IPS-NIHi7 (cell line): Measurements from ENCODE around the gene CBFB.
A peak's percentile ranks its signal among the peaks of the same experiment; 100 is the strongest.
"Not testable (repeated sequence)": the region's sequence is repeated elsewhere in the genome, so short reads cannot be mapped to it uniquely, and the experiment has no call there.

Experiments used
- DNase-seq: peaks from one replicate; pipeline ENCODE4 v3.0.0; 2012; ENCODE audit warnings: mixed read lengths; ENCODE audit errors: extremely low spot score

CBFB gene

GRCh38 chr16:67028696-67029253 is at the start of gene CBFB:
CBFB (plus strand) TSS chr16:67029149; CDS start chr16:67029408, 259 bp downstream.
- DNase-seq, result peak; percentile 97

GRCh38 chr16:66983033-66983432 is 45.9 kb upstream of the CBFB start:
- DNase-seq, result no peak

- DNase-seq, result no peak
Measured at GRCh38 chr16:66984892-66985311, 44.0 kb upstream of the CBFB start.

GRCh38 chr16:66986559-66986958 is 42.4 kb upstream of the CBFB start:
- DNase-seq, result no peak

GRCh38 chr16:66988197-66988788 is 40.7 kb upstream of the CBFB start, which contains the start of gene CES4A:
CES4A (plus strand) TSS chr16:66988589; CDS start chr16:66988773, 184 bp downstream.
- DNase-seq, result no peak

GRCh38 chr16:66991545-66992077 is 37.3 kb upstream of the CBFB start:
- DNase-seq, result no peak

GRCh38 chr16:66993558-66993957 is 35.4 kb upstream of the CBFB start:
- DNase-seq, result not testable (repeated sequence)

GRCh38 chr16:66996324-66996982 is 32.5 kb upstream of the CBFB start:
- no peak for DNase-seq

GRCh38 chr16:66996983-66997358 is 32.0 kb upstream of the CBFB start:
- DNase-seq, result no peak

- peak; percentile 91 for DNase-seq
Measured at GRCh38 chr16:67000384-67001351, 28.3 kb upstream of the CBFB start.

- DNase-seq, result no peak
Measured at GRCh38 chr16:67001726-67002125, 27.2 kb upstream of the CBFB start.

- no peak for DNase-seq
Measured at GRCh38 chr16:67006930-67007658, 21.9 kb upstream of the CBFB start.

GRCh38 chr16:67009158-67009557 is 19.8 kb upstream of the CBFB start:
- DNase-seq, result no peak

- DNase-seq, result no peak
Measured at GRCh38 chr16:67011274-67011673, 17.7 kb upstream of the CBFB start.

- no peak for DNase-seq
Measured at GRCh38 chr16:67013233-67013822, 15.6 kb upstream of the CBFB start.

GRCh38 chr16:67013823-67014633 is 14.9 kb upstream of the CBFB start:
- peak; percentile 67 for DNase-seq

GRCh38 chr16:67014634-67015312 is 14.2 kb upstream of the CBFB start:
- DNase-seq, result no peak

GRCh38 chr16:67015313-67015731 is 13.6 kb upstream of the CBFB start:
- DNase-seq, result no peak

GRCh38 chr16:67016143-67016542 is 12.8 kb upstream of the CBFB start:
- DNase-seq, result no peak
